ENCODE results near the gene IL23R. TPM values are rescaled to one million over a fixed set of nuclear protein-coding genes. Genes with fewer than 3 reads are reported as not detected.

IL23R gene
- total RNA-seq, 3 donors from 2014 or later, result not detected

DNA sequence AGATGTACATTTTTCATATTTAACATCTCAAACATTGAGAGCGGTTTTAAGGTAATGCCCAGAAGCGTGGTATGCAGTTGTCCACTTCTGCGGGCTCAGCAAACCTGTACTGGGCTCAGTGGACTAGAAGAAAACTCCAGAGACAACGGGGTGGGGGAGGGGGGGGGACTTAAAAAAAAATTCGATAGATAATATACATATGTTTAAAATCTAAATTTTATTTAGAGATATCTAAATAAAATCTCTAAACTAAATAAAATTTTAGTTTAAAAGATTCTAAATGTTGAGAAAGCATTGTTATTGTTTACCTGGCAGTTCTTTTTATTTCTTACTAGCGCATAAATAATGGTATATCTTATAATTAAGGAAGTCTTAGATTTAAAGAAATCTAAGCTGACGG lies 140.3 kb downstream of the IL23R start:
- Histone ChIP-seq H3K4me1 (no peaks in the 10 kb centered on the region), H3K27ac (no peak overlapping the region), H3K9me3 (no peaks in the 10 kb centered on the region), H3K27me3 (peaks cover 0 to 17% of the 10 kb centered on the region in 2 donors), H3K36me3 (no peaks in the 10 kb centered on the region), H3K4me3 (no peak overlapping the region)
- intact Hi-C loops (cut with DNase I; ENCODE audit: low total_unique reads), result no loop called here
- DNase-seq (ENCODE audit: low spot score in 2 of 2), result no peak
- TF ChIP-seq POLR2A (IDR thresholded peaks at IDR 0.05) (no peak), POLR2AphosphoS5 (IDR thresholded peaks at IDR 0.05) (no peak)
- TF ChIP-seq, protein P1, sequence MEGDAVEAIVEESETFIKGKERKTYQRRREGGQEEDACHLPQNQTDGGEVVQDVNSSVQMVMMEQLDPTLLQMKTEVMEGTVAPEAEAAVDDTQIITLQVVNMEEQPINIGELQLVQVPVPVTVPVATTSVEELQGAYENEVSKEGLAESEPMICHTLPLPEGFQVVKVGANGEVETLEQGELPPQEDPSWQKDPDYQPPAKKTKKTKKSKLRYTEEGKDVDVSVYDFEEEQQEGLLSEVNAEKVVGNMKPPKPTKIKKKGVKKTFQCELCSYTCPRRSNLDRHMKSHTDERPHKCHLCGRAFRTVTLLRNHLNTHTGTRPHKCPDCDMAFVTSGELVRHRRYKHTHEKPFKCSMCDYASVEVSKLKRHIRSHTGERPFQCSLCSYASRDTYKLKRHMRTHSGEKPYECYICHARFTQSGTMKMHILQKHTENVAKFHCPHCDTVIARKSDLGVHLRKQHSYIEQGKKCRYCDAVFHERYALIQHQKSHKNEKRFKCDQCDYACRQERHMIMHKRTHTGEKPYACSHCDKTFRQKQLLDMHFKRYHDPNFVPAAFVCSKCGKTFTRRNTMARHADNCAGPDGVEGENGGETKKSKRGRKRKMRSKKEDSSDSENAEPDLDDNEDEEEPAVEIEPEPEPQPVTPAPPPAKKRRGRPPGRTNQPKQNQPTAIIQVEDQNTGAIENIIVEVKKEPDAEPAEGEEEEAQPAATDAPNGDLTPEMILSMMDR (IDR thresholded peaks at IDR 0.05), result no peak

DNA sequence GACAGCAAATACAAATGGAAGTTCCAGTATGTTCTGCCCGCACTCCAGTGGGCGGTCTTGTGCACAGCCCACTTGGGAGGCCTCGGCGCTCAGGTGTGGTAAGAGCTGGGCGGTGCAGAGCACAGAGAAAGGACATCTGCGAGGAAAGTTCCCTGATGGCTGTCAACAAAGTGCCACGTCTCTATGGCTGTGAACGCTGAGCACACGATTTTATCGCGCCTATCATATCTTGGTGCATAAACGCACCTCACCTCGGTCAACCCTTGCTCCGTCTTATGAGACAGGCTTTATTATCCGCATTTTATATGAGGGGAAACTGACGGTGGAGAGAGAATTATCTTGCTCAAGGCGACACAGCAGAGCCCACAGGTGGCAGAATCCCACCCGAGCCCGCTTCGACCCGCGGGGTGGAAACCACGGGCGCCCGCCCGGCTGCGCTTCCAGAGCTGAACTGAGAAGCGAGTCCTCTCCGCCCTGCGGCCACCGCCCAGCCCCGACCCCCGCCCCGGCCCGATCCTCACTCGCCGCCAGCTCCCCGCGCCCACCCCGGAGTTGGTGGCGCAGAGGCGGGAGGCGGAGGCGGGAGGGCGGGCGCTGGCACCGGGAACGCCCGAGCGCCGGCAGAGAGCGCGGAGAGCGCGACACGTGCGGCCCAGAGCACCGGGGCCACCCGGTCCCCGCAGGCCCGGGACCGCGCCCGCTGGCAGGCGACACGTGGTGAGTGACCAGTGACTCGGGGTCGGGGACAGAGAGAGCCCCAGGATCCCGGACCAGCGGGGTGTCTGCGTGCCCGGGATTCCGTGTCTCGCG lies 141.2 kb downstream of the IL23R start, which contains the start of gene IL12RB2:
IL12RB2 (plus strand) TSS at position 623 of the 810 bp plus-strand sequence. CDS start 12,496 bp downstream, outside the sequence.
- H3K4me3 ChIP-seq, result peak within 1 kb of the TSS; percentile 42 to 61 (median 46)
- H3K36me3 ChIP-seq, result no peaks in the 10 kb centered on the region
- no peaks in the 10 kb centered on the region for H3K9me3 ChIP-seq
- no peak for DNase-seq (ENCODE audit: low spot score in 2 of 2)
- TF ChIP-seq, protein P1 (IDR thresholded peaks at IDR 0.05), result no peak
- TF ChIP-seq POLR2AphosphoS5 (IDR thresholded peaks at IDR 0.05) (no peak), POLR2A (IDR thresholded peaks at IDR 0.05) (no peak)
- H3K27me3 ChIP-seq, result peaks cover 0 to 17% of the 10 kb centered on the region in 2 donors
- H3K27ac ChIP-seq, result no peak within 1 kb of the TSS
- intact Hi-C loops (cut with DNase I; ENCODE audit: low total_unique reads), result no loop called here
- H3K4me1 ChIP-seq, result no peaks in the 10 kb centered on the region

DNA sequence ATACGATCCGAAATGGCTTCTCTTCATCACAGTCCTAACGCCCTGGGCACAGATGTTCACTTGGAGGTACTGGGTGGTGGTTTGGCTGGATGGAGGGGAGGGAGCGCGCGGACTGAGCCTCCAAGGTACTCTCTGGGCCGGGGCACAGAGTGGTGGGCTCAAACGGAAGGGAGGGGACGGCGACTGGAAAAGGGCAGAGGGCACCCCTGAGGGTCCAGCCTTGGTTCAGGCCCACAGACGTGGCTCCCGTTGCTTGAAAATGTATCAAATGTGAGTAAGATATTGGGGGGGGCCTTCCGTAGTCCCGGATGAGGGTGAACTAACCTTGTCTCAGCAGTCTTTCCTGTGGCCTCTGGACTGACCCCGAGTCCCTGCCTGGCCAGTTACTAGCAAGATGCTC lies 141.9 kb downstream of the IL23R start:
- TF ChIP-seq, protein P1 (IDR thresholded peaks at IDR 0.05), result no peak
- no peak for TF ChIP-seq POLR2A (IDR thresholded peaks at IDR 0.05)
- no peak for TF ChIP-seq POLR2AphosphoS5 (IDR thresholded peaks at IDR 0.05)
- intact Hi-C loops (cut with DNase I; ENCODE audit: low total_unique reads), result no loop called here
- peaks cover 0 to 17% of the 10 kb centered on the region in 2 donors for H3K27me3 ChIP-seq
- no peak for DNase-seq (ENCODE audit: low spot score in 2 of 2)
- H3K4me3 ChIP-seq, result peak overlapping the region; percentile 42 to 61 (median 46)
- H3K4me1 ChIP-seq, result no peaks in the 10 kb centered on the region
- H3K36me3 ChIP-seq, result no peaks in the 10 kb centered on the region
- H3K27ac ChIP-seq, result no peak overlapping the region
- H3K9me3 ChIP-seq, result no peaks in the 10 kb centered on the region

Other genes with a start within 250 kb of the IL23R start
- 10 to 100 TPM in 2 of 3 donors, 1 to 10 TPM in 1; 9.4 to 26.2 (median 24.3) TPM for gene DNAI4, start 241.6 kb upstream of the IL23R start, total RNA-seq
- gene MIER1, start 241.5 kb upstream of the IL23R start, total RNA-seq, result 10 to 100 TPM; 42.4 to 51.1 (median 43.9) TPM
- gene SLC35D1, start 112.3 kb upstream of the IL23R start, total RNA-seq, result 10 to 100 TPM; 10.8 to 16.0 (median 11.5) TPM
- not detected for gene C1orf141, start 31.5 kb upstream of the IL23R start, total RNA-seq
- gene IL12RB2, start 141.4 kb downstream of the IL23R start, total RNA-seq, result 1 to 10 TPM in 1 of 3 donors, under 1 TPM in 2; 0.33 to 5.1 (median 0.59) TPM

All from breast epithelium (tissue), 4 donors.